Measurements from ENCODE around the gene ZNF865.

ZNF865 gene

DNA sequence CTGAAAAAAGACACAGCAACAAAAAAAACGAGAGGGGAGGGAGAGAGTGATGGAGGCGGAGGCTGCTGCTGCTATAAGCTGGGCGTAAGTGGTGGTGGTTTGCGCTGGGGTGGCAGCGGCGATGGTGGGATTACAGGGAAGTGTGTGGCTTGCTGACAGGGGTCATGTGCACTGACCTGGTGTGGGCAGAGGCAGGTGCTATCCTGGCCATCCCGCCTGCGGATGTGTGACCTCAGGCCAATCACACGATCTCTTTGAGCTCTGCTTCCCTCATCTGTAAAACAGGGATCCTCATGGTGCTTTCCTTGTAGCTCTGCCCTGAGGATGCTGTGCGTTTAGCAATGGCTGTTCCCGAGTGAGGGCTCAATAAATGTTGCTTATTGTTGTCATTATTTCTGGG is 32.1 kb downstream of the ZNF865 start:
- no peak for ATAC-seq
- no peak for TF ChIP-seq TOX (CRISPR knock-in tag; IDR thresholded peaks at IDR 0.05; ENCODE audit: borderline replicate concordance)
- TF ChIP-seq ZNF8 (CRISPR knock-in tag; IDR thresholded peaks at IDR 0.05), result no peak
- TF ChIP-seq BACH2 (CRISPR knock-in tag; IDR thresholded peaks at IDR 0.05; ENCODE audit: borderline replicate concordance), result no peak
- TF ChIP-seq ZNF565 (CRISPR knock-in tag; conservative IDR thresholded peaks at IDR 0.05; ENCODE audit: low read depth), result no peak
- no peak for TF ChIP-seq TCF4 (CRISPR knock-in tag; IDR thresholded peaks at IDR 0.05; ENCODE audit: borderline replicate concordance)
- TF ChIP-seq PATZ1 (CRISPR knock-in tag; IDR thresholded peaks at IDR 0.05; ENCODE audit: borderline replicate concordance), result no peak
- TF ChIP-seq ZFP3 (CRISPR knock-in tag; IDR thresholded peaks at IDR 0.05), result no peak

DNA sequence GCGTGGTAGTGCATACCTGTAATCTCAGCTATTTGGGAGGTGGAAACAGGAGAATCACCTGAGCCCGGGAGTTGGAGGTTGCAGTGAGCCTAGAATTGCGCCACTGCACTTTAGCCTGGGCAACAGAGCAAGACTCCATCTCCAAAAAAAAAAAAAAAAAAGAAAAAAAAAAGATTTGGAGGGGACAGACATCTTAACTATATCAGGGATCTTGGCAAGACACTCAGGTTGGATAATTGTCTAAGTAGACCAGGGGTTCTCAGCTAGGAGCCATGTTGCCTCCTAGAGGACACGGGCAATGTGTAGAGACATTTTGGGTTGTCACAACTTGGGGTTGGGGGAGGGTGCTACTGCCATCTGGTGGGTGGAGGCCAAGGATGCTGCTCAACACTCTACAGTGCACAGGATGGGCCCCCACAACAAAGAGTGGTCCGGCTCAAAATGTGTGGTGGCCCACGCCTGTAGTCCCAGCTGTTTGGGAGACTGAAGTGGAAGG is 33.5 kb downstream of the ZNF865 start:
- TF ChIP-seq TCF4 (CRISPR knock-in tag; IDR thresholded peaks at IDR 0.05; ENCODE audit: borderline replicate concordance) (no peak), RARB (CRISPR knock-in tag; IDR thresholded peaks at IDR 0.05) (no peak), ARNTL (CRISPR knock-in tag; IDR thresholded peaks at IDR 0.05; ENCODE audit: borderline replicate concordance, low read depth) (no peak), ISL1 (CRISPR knock-in tag; IDR thresholded peaks at IDR 0.05) (no peak), ZFP30 (CRISPR knock-in tag; IDR thresholded peaks at IDR 0.05) (no peak), ZNF70 (CRISPR knock-in tag; IDR thresholded peaks at IDR 0.05) (no peak), ESRRG (CRISPR knock-in tag; IDR thresholded peaks at IDR 0.05) (no peak), BACH2 (CRISPR knock-in tag; IDR thresholded peaks at IDR 0.05; ENCODE audit: borderline replicate concordance) (no peak), PPARA (CRISPR knock-in tag; IDR thresholded peaks at IDR 0.05; ENCODE audit: borderline replicate concordance) (no peak), ZFP3 (CRISPR knock-in tag; IDR thresholded peaks at IDR 0.05) (no peak), ZNF8 (CRISPR knock-in tag; IDR thresholded peaks at IDR 0.05) (no peak), ZNF565 (CRISPR knock-in tag; conservative IDR thresholded peaks at IDR 0.05; ENCODE audit: low read depth) (no peak), GLIS3 (CRISPR knock-in tag; IDR thresholded peaks at IDR 0.05) (no peak), TOX (CRISPR knock-in tag; IDR thresholded peaks at IDR 0.05; ENCODE audit: borderline replicate concordance) (no peak), OSR1 (CRISPR knock-in tag; IDR thresholded peaks at IDR 0.05) (no peak), CREB5 (CRISPR knock-in tag; IDR thresholded peaks at IDR 0.05; ENCODE audit: low read depth) (no peak), SNAI2 (CRISPR knock-in tag; IDR thresholded peaks at IDR 0.05) (no peak), CSDC2 (CRISPR knock-in tag; IDR thresholded peaks at IDR 0.05) (no peak)
- TF ChIP-seq, protein P1, sequence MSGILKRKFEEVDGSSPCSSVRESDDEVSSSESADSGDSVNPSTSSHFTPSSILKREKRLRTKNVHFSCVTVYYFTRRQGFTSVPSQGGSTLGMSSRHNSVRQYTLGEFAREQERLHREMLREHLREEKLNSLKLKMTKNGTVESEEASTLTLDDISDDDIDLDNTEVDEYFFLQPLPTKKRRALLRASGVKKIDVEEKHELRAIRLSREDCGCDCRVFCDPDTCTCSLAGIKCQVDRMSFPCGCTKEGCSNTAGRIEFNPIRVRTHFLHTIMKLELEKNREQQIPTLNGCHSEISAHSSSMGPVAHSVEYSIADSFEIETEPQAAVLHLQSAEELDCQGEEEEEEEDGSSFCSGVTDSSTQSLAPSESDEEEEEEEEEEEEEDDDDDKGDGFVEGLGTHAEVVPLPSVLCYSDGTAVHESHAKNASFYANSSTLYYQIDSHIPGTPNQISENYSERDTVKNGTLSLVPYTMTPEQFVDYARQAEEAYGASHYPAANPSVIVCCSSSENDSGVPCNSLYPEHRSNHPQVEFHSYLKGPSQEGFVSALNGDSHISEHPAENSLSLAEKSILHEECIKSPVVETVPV (CRISPR knock-in tag; IDR thresholded peaks at IDR 0.05), result no peak
- TF ChIP-seq, protein P2, sequence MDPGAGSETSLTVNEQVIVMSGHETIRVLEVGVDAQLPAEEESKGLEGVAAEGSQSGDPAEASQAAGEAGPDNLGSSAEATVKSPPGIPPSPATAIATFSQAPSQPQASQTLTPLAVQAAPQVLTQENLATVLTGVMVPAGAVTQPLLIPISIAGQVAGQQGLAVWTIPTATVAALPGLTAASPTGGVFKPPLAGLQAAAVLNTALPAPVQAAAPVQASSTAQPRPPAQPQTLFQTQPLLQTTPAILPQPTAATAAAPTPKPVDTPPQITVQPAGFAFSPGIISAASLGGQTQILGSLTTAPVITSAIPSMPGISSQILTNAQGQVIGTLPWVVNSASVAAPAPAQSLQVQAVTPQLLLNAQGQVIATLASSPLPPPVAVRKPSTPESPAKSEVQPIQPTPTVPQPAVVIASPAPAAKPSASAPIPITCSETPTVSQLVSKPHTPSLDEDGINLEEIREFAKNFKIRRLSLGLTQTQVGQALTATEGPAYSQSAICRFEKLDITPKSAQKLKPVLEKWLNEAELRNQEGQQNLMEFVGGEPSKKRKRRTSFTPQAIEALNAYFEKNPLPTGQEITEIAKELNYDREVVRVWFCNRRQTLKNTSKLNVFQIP (CRISPR knock-in tag; IDR thresholded peaks at IDR 0.05; ENCODE audit: borderline replicate concordance, low read depth), result no peak
- no peak for ATAC-seq

- TF ChIP-seq, protein P2 (CRISPR knock-in tag; IDR thresholded peaks at IDR 0.05; ENCODE audit: borderline replicate concordance, low read depth), result no peak
- TF ChIP-seq ZFP3 (CRISPR knock-in tag; IDR thresholded peaks at IDR 0.05) (peak; percentile 63; the same call in 1 of the 2 replicates), CSDC2 (CRISPR knock-in tag; IDR thresholded peaks at IDR 0.05) (peak; percentile 17; the same call in 1 of the 2 replicates), OSR1 (CRISPR knock-in tag; IDR thresholded peaks at IDR 0.05) (no peak), ZNF8 (CRISPR knock-in tag; IDR thresholded peaks at IDR 0.05) (no peak), ARNTL (CRISPR knock-in tag; IDR thresholded peaks at IDR 0.05; ENCODE audit: borderline replicate concordance, low read depth) (no peak), GLIS3 (CRISPR knock-in tag; IDR thresholded peaks at IDR 0.05) (no peak)
- TF ChIP-seq, protein P3, sequence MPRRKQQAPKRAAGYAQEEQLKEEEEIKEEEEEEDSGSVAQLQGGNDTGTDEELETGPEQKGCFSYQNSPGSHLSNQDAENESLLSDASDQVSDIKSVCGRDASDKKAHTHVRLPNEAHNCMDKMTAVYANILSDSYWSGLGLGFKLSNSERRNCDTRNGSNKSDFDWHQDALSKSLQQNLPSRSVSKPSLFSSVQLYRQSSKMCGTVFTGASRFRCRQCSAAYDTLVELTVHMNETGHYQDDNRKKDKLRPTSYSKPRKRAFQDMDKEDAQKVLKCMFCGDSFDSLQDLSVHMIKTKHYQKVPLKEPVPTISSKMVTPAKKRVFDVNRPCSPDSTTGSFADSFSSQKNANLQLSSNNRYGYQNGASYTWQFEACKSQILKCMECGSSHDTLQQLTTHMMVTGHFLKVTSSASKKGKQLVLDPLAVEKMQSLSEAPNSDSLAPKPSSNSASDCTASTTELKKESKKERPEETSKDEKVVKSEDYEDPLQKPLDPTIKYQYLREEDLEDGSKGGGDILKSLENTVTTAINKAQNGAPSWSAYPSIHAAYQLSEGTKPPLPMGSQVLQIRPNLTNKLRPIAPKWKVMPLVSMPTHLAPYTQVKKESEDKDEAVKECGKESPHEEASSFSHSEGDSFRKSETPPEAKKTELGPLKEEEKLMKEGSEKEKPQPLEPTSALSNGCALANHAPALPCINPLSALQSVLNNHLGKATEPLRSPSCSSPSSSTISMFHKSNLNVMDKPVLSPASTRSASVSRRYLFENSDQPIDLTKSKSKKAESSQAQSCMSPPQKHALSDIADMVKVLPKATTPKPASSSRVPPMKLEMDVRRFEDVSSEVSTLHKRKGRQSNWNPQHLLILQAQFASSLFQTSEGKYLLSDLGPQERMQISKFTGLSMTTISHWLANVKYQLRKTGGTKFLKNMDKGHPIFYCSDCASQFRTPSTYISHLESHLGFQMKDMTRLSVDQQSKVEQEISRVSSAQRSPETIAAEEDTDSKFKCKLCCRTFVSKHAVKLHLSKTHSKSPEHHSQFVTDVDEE (CRISPR knock-in tag; IDR thresholded peaks at IDR 0.05), result 0 out of 2 replicates have a peak, but pooled peaks have one; percentile 10
- ATAC-seq, result peak; percentile 20
Measured at GRCh38 chr19:55640043-55640576, 34.7 kb downstream of the ZNF865 start.
